ENCODE results near the gene GRK6. TPM values are rescaled to one million over a fixed set of nuclear protein-coding genes. Genes with fewer than 3 reads are reported as not detected.

GRK6 gene
- total and polyA plus RNA-seq, 12 donors = 6.7 to 22.9 (median 15.2) TPM

GRCh38 chr5:177479774-177480173 is 53.3 kb downstream of the GRK6 start:
- no peak for TF ChIP-seq CTCF (IDR thresholded peaks at IDR 0.05)
- Histone ChIP-seq H3K4me3 (no peak overlapping the region), H3K4me1 (peaks cover 0 to 43% (median 28%) of the 10 kb centered on the region in 9 donors), H3K9me3 (no peaks in the 10 kb centered on the region), H3K27me3 (peaks cover 0 to 10% (median 1%) of the 10 kb centered on the region in 7 donors), H3K27ac (peak overlapping the region in 9 of 10 donors; percentile 14 to 80 (median 62)), H3K36me3 (peaks cover 0 to 30% (median 6%) of the 10 kb centered on the region in 9 donors)
- DNase-seq = no peak
- 24 to 33% methylated on average over 14 of the region's 14 CpGs for WGBS, 2 donors
- peak; percentile 4 to 38 (median 24) for ATAC-seq
- intact Hi-C loops (cut with DNase I) = no loop called here

GRCh38 chr5:177482359-177482795 is 55.9 kb downstream of the GRK6 start:
- ATAC-seq (no peak), DNase-seq (no peak)
- intact Hi-C loops (cut with DNase I) = no loop called here
- Histone ChIP-seq H3K9me3 (no peaks in the 10 kb centered on the region), H3K4me3 (no peak overlapping the region), H3K27ac (no peak overlapping the region), H3K36me3 (peaks cover 0 to 55% (median 15%) of the 10 kb centered on the region in 9 donors), H3K27me3 (no peaks in the 10 kb centered on the region), H3K4me1 (peaks cover 0 to 32% (median 23%) of the 10 kb centered on the region in 9 donors)
- WGBS, 2 donors = 92 to 94% methylated on average over 10 of the region's 10 CpGs
- TF ChIP-seq CTCF (IDR thresholded peaks at IDR 0.05) = no peak

GRCh38 chr5:177483042-177483441 is 56.6 kb downstream of the GRK6 start:
- intact Hi-C loops (cut with DNase I) = no loop called here
- WGBS, 2 donors = 95 to 98% methylated on average over 9 of the region's 9 CpGs
- peaks cover 0 to 62% (median 22%) of the 10 kb centered on the region in 9 donors for H3K36me3 ChIP-seq
- H3K4me3 ChIP-seq = no peak overlapping the region
- no peak for ATAC-seq
- no peaks in the 10 kb centered on the region for H3K9me3 ChIP-seq
- H3K27me3 ChIP-seq = no peaks in the 10 kb centered on the region
- DNase-seq = no peak
- no peak for TF ChIP-seq CTCF (IDR thresholded peaks at IDR 0.05)
- peaks cover 0 to 30% (median 21%) of the 10 kb centered on the region in 9 donors for H3K4me1 ChIP-seq
- H3K27ac ChIP-seq = no peak overlapping the region

- no peak for DNase-seq
Observed at GRCh38 chr5:177483994-177484901, 57.8 kb downstream of the GRK6 start.

More at GRCh38 chr5:177483994-177484901, 57.8 kb downstream of the GRK6 start:
- no peak for ATAC-seq
- 89 to 91% methylated on average over 22 of the region's 22 CpGs for WGBS, 2 donors
- intact Hi-C loops (cut with DNase I) = no loop called here
- no peak for TF ChIP-seq CTCF (IDR thresholded peaks at IDR 0.05)
- Histone ChIP-seq H3K9me3 (no peaks in the 10 kb centered on the region), H3K27ac (no peak overlapping the region), H3K4me1 (peaks cover 0 to 18% (median 10%) of the 10 kb centered on the region in 9 donors), H3K27me3 (no peaks in the 10 kb centered on the region), H3K4me3 (no peak overlapping the region), H3K36me3 (peaks cover 0 to 74% (median 32%) of the 10 kb centered on the region in 9 donors)

Data from heart right ventricle (tissue), 16 donors.